Measurements from ENCODE around the gene STAG1. TPM values are rescaled to one million over a fixed set of nuclear protein-coding genes. Genes with fewer than 3 reads are reported as not detected.

Gene STAG1
- total and polyA plus RNA-seq, 9 of the 15 experiments (the other 6 are each of a cell fraction or from before 2014, with no cell fraction given), result 2.7 to 17.7 (median 8.8) TPM

- TF ChIP-seq ARID4B (CRISPR knock-in tag; IDR thresholded peaks at IDR 0.05) (no peak), SIN3A (IDR thresholded peaks at IDR 0.05; ENCODE audit: borderline replicate concordance in 2 of 2, control insufficient read depth in 1 of 2, low read depth in 2 of 2, low read length in 2 of 2) (no peak), TAF15 (IDR thresholded peaks at IDR 0.05; ENCODE audit: low read depth, low read length) (no peak), ZNF780A (CRISPR knock-in tag; IDR thresholded peaks at IDR 0.05) (no peak), HDAC1 (IDR thresholded peaks at IDR 0.05) (0 out of 4 replicates have a peak, but pooled peaks of 1 of the 2 experiments have one; percentile 48), TAF7 (tag; IDR thresholded peaks at IDR 0.05) (no peak), L3MBTL2 (IDR thresholded peaks at IDR 0.05) (no peak), ETV1 (tag; conservative IDR thresholded peaks at IDR 0.05; ENCODE audit: low read depth) (peak; percentile 25; the same call in 1 of the 2 replicates), HDAC3 (IDR thresholded peaks at IDR 0.05; ENCODE audit: borderline replicate concordance, partially characterized antibody) (no peak), CBX5 (IDR thresholded peaks at IDR 0.05; ENCODE audit: borderline replicate concordance, low read depth) (0 out of 2 replicates have a peak, but pooled peaks have one; percentile 46), ZNF280B (CRISPR knock-in tag; IDR thresholded peaks at IDR 0.05) (no peak), PCBP1 (IDR thresholded peaks at IDR 0.05; ENCODE audit: low read depth, low read length, poor library complexity, severe bottlenecking) (peak; percentile 86), ELF1 (tag; IDR thresholded peaks at IDR 0.05) (0 out of 2 replicates have a peak, but pooled peaks have one; percentile 26), ZNF408 (CRISPR knock-in tag; IDR thresholded peaks at IDR 0.05; ENCODE audit: low read depth) (no peak), SPI1 (IDR thresholded peaks at IDR 0.05; ENCODE audit: borderline replicate concordance, low read depth, low read length) (no peak), STAG1 (CRISPR knock-in tag; IDR thresholded peaks at IDR 0.05; ENCODE audit: borderline replicate concordance) (peak; percentile 90; the same call in 1 of the 2 replicates), KLF16 (IDR thresholded peaks at IDR 0.05) (peak; percentile 74; the same call in 1 of the 2 replicates), TFAM (CRISPR knock-in tag; conservative IDR thresholded peaks at IDR 0.05) (no peak), ZNF609 (CRISPR knock-in tag; IDR thresholded peaks at IDR 0.05; ENCODE audit: borderline replicate concordance) (no peak)
Measured at GRCh38 chr3:136752172-136752421, at the start of gene STAG1 (continued).

All from K562 (cell line).